ENCODE data around the gene COMMD8. TPM values are rescaled to one million over a fixed set of nuclear protein-coding genes. Genes with fewer than 3 reads are reported as not detected.

COMMD8 gene
- total and polyA plus RNA-seq, 12 donors, result 9.2 to 22.2 (median 15.2) TPM

DNA sequence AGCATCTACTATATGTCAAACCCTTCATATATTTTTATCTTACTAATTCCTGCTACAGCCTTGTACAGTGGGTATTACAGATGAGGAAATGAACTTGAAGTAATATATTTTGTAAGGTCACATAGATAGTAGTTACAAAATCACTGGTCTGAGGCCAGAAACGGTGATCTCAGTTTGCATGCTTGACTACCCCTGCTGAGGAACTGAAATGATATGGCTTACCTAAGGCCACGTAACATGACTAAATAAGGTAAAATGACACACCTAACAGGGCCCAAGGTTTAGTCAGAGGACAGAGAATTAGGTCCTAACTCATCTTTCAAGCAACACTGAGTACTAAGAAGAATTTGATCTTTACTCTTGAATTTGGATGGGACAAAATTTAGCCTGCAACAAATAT is 1.5 kb upstream of the COMMD8 start:
- 84 to 86% methylated on average over 2 of the region's 2 CpGs for WGBS, 2 donors
- no peak for DNase-seq
- intact Hi-C loops (cut with DNase I), result loop anchor here in 3 of 10 donors (10.0 kb wide), 1 partner anchor 100 kb away; no protein-coding TSS in a partner anchor

DNA sequence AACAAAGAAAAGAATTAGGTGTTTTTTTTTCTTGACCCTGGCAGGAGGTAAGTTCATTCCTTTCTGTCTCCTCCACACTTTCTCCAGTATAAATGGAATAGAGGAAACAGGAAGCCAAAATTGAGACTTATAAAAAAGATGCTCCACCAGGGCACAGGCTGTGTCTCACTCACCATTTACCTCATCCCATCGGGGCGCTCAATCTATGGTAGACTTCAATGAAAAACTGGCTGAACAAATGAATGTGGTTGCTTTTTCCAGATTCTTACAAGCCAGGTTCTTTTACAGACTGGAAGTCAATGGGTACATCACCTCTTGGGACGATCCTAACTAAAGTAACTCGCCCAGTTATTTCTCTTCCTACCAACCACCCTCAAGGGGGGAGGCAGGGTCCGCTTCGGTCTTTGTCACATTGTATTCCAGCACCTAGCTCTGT is 685 bp downstream of the COMMD8 start:
- no peak for DNase-seq
- ATAC-seq, result peak in 3 of 8 donors; percentile 1 to 12 (median 2)
- TF ChIP-seq, protein P1, sequence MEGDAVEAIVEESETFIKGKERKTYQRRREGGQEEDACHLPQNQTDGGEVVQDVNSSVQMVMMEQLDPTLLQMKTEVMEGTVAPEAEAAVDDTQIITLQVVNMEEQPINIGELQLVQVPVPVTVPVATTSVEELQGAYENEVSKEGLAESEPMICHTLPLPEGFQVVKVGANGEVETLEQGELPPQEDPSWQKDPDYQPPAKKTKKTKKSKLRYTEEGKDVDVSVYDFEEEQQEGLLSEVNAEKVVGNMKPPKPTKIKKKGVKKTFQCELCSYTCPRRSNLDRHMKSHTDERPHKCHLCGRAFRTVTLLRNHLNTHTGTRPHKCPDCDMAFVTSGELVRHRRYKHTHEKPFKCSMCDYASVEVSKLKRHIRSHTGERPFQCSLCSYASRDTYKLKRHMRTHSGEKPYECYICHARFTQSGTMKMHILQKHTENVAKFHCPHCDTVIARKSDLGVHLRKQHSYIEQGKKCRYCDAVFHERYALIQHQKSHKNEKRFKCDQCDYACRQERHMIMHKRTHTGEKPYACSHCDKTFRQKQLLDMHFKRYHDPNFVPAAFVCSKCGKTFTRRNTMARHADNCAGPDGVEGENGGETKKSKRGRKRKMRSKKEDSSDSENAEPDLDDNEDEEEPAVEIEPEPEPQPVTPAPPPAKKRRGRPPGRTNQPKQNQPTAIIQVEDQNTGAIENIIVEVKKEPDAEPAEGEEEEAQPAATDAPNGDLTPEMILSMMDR (IDR thresholded peaks at IDR 0.05), result no peak
- 9 to 11% methylated on average over 6 of the region's 6 CpGs for WGBS, 2 donors
- Histone ChIP-seq H3K27me3 (no peaks in the 10 kb centered on the region), H3K36me3 (peaks cover 0 to 24% (median 4%) of the 10 kb centered on the region in 9 donors), H3K4me1 (peaks cover 0 to 29% (median 16%) of the 10 kb centered on the region in 9 donors), H3K9me3 (no peaks in the 10 kb centered on the region), H3K27ac (peak overlapping the region; percentile 32 to 95 (median 88)), H3K4me3 (peak overlapping the region; percentile 60 to 92 (median 86))
- intact Hi-C loops (cut with DNase I), result loop anchor here in 6 of 10 donors (1.0 to 10.0 kb wide), 4 partner anchors 22 to 102 kb away; partner anchors contain the start of gene ATP10D (in 4 of the 6)

More for the DNA sequence above, 1.5 kb upstream of the COMMD8 start:
- Histone ChIP-seq H3K27ac (no peak overlapping the region), H3K36me3 (peaks cover 0 to 2% (median 0%) of the 10 kb centered on the region in 9 donors), H3K4me1 (peaks cover 0 to 29% (median 16%) of the 10 kb centered on the region in 9 donors), H3K27me3 (no peaks in the 10 kb centered on the region), H3K4me3 (no peak overlapping the region), H3K9me3 (no peaks in the 10 kb centered on the region)
- TF ChIP-seq, protein P1 (IDR thresholded peaks at IDR 0.05), result no peak
- no peak for ATAC-seq

GRCh38 chr4:47451657-47452056 is 11.8 kb downstream of the COMMD8 start:
- ATAC-seq (peak in 6 of 8 donors; percentile 53 to 92 (median 64)), DNase-seq (no peak)
- WGBS, 2 donors, result 37 to 50% methylated on average over 4 of the region's 4 CpGs
- peak overlapping the region in 2 of 10 donors; percentile 20 to 48 for H3K27ac ChIP-seq
- peaks cover 0 to 74% (median 22%) of the 10 kb centered on the region in 9 donors for H3K36me3 ChIP-seq
- no peaks in the 10 kb centered on the region for H3K9me3 ChIP-seq
- H3K4me3 ChIP-seq, result no peak overlapping the region
- H3K4me1 ChIP-seq, result peaks cover 0 to 13% (median 0%) of the 10 kb centered on the region in 9 donors
- TF ChIP-seq, protein P1 (IDR thresholded peaks at IDR 0.05), result no peak
- intact Hi-C loops (cut with DNase I), result no loop called here
- H3K27me3 ChIP-seq, result no peaks in the 10 kb centered on the region

GRCh38 chr4:47444031-47444430 is 19.5 kb downstream of the COMMD8 start:
- DNase-seq (no peak), ATAC-seq (no peak)
- TF ChIP-seq, protein P1 (IDR thresholded peaks at IDR 0.05), result no peak
- no peak overlapping the region for H3K27ac ChIP-seq
- 94 to 95% methylated on average over 2 of the region's 2 CpGs for WGBS, 2 donors
- no peak overlapping the region for H3K4me3 ChIP-seq
- intact Hi-C loops (cut with DNase I), result no loop called here
- peaks cover 0 to 7% (median 0%) of the 10 kb centered on the region in 9 donors for H3K4me1 ChIP-seq
- no peaks in the 10 kb centered on the region for H3K36me3 ChIP-seq
- H3K27me3 ChIP-seq, result no peaks in the 10 kb centered on the region
- no peaks in the 10 kb centered on the region for H3K9me3 ChIP-seq
